ENCODE results near the gene PALLD.

- TF ChIP-seq, protein P1, sequence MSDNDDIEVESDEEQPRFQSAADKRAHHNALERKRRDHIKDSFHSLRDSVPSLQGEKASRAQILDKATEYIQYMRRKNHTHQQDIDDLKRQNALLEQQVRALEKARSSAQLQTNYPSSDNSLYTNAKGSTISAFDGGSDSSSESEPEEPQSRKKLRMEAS (CRISPR knock-in tag; IDR thresholded peaks at IDR 0.05) = no peak
- TF ChIP-seq, protein P2, sequence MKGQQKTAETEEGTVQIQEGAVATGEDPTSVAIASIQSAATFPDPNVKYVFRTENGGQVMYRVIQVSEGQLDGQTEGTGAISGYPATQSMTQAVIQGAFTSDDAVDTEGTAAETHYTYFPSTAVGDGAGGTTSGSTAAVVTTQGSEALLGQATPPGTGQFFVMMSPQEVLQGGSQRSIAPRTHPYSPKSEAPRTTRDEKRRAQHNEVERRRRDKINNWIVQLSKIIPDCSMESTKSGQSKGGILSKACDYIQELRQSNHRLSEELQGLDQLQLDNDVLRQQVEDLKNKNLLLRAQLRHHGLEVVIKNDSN (CRISPR knock-in tag; IDR thresholded peaks at IDR 0.05) = no peak
- TF ChIP-seq E2F1 (CRISPR knock-in tag; IDR thresholded peaks at IDR 0.05) = no peak
- no peak for TF ChIP-seq NR3C1 (CRISPR knock-in tag; conservative IDR thresholded peaks at IDR 0.05; ENCODE audit: low read depth)
- no peak for TF ChIP-seq CTCF (IDR thresholded peaks at IDR 0.05)
- no peak for TF ChIP-seq ZNF281 (CRISPR knock-in tag; IDR thresholded peaks at IDR 0.05)
Measured at GRCh38 chr4:168791376-168791775, 294.5 kb downstream of the PALLD start.

Data from WTC11 (cell line).